ENCODE measurements around the gene OSBP2. TPM values are rescaled to one million over a fixed set of nuclear protein-coding genes. Genes with fewer than 3 reads are reported as not detected.

OSBP2 gene
- total and polyA plus RNA-seq, 2 experiments from 2014 or later = 2.1 to 2.9 TPM

GRCh38 chr22:30810105-30810504, 115.4 kb downstream of the OSBP2 start:
- H3K36me3 ChIP-seq (ENCODE audit: insufficient read depth) = no peaks in the 10 kb centered on the region
- TF ChIP-seq JUNB (IDR thresholded peaks at IDR 0.05; ENCODE audit: unreplicated experiment) (no peak), POLR2AphosphoS5 (IDR thresholded peaks at IDR 0.05; ENCODE audit: low read depth) (no peak), NANOG (IDR thresholded peaks at IDR 0.05; ENCODE audit: borderline replicate concordance) (no peak), ZNF114 (CRISPR knock-in tag; IDR thresholded peaks at IDR 0.05) (no peak), EZH2phosphoT487 (IDR thresholded peaks at IDR 0.05; ENCODE audit: unreplicated experiment) (no peak), REST (IDR thresholded peaks at IDR 0.05; ENCODE audit: unreplicated experiment) (no peak), ZNF462 (CRISPR knock-in tag; IDR thresholded peaks at IDR 0.05) (no peak), STAT1 (IDR thresholded peaks at IDR 0.05; ENCODE audit: unreplicated experiment) (no peak), ETS1 (IDR thresholded peaks at IDR 0.05) (no peak), CREB1 (CRISPR knock-in tag; IDR thresholded peaks at IDR 0.05; ENCODE audit: low read depth) (no peak)
- peaks cover 14% of the 10 kb centered on the region; the same call in 1 of the 2 replicates for H3K4me1 ChIP-seq (ENCODE audit: insufficient read depth)
- no peaks in the 10 kb centered on the region for H3K79me2 ChIP-seq (replicated peaks; ENCODE audit: insufficient read depth)
- no peaks in the 10 kb centered on the region for H3K9me3 Mint-ChIP-seq
- H3K4me3 Mint-ChIP-seq = no peak overlapping the region
- H3K27ac ChIP-seq (ENCODE audit: low read depth) = no peak overlapping the region
- peaks cover 8% of the 10 kb centered on the region for H3K27me3 Mint-ChIP-seq (ENCODE audit: insufficient read depth, low read depth, poor library complexity)
- H4K20me1 ChIP-seq (replicated peaks; ENCODE audit: insufficient read depth) = no peaks in the 10 kb centered on the region
- ATAC-seq = no peak
- H3K36me3 Mint-ChIP-seq (ENCODE audit: low read depth) = no peaks in the 10 kb centered on the region
- no peak overlapping the region for H3K4me3 ChIP-seq
- H3K27ac Mint-ChIP-seq = no peak overlapping the region
- peaks cover 19% of the 10 kb centered on the region for H3K4me1 Mint-ChIP-seq
- H2AFZ ChIP-seq = no peak overlapping the region
- no peaks in the 10 kb centered on the region for H3K27me3 ChIP-seq (ENCODE audit: insufficient read depth)
- DNase-seq (ENCODE audit: low spot score) = no peak
- H3K4me2 ChIP-seq = no peak overlapping the region
- H3K9me2 ChIP-seq (ENCODE audit: insufficient read depth) = no peaks in the 10 kb centered on the region
- H3F3A ChIP-seq (replicated peaks; ENCODE audit: low read depth) = no peaks in the 10 kb centered on the region
